GM19397 (cell line): Measurements from ENCODE around the gene OTULINL.

Source experiments
- ATAC-seq: cut with Tn5 transposase; IDR thresholded peaks from one replicate; pipeline ENCODE4 v1.9.1; 2021; ENCODE audit warnings: mild to moderate bottlenecking, moderate library complexity; ENCODE audit not compliant: unreplicated experiment

OTULINL gene

DNA sequence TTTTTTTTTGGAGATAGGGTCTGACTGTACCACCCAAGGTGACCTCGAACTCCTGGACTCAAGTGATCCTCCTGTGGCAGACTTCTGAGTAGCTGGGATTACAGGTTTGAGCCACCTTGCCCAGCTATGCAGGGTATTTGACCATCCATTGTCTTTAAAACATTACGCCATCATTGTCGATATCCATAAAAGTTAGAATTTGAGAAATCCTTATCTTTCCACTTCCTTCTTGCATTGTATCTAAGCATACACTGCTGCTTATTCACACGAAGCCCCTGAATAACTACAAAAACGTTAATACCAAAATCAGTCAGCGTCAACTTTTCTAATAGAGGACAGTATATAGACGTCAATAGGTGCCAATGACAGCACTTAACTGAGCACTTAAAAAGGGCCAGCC lies 5.4 kb upstream of the OTULINL start:
- ATAC-seq, result no peak

DNA sequence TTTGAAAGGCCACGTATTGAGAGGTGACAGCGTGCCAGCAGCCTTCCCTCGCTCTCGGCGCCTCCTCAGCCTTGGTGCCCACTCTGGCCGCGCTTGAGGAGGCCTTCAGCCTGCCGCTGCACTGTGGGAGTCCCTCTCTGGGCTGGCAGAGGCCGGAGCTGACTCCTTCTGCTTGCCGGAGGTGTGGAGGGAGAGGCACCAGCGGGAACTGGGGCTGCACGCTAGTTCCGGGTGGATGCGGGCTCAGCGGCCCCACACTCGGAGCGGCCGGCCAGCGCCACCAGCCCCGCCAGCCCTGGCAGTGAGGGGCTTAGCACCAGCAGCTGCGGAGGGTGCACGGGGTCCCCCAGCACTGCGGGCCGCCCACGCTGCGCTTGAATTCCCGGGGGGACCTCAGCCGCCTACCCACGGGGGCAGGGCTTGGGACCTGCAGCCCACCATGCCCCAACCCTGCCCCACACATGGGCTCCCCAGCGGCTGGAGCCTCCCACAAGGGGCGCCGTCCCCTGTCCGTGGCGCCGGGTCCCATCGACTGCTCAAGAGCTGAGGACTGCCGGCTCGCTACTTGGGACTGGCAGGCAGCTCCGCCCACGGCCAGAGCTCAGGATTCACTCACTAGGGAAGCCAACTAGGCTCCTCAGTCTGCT lies 4.4 kb upstream of the OTULINL start:
- no peak for ATAC-seq

DNA sequence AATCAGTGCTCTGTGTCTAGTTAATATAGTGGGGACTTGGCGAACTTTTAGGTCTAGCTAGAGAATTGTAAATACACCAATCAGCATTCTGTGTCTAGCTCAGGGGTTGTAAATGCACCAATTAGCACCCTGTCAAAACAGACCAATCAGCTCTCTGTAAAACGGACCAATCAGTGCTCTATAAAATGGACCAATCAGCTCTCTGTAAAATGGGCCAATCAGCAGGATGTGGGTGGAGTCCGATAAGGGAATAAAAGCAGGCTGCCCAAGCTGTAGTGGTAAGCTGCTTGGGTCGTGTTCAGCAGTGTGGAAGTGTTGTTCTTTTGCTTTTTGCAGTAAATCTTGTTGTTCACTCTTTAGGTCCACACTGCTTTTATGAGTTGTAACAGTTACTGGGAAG lies 3.6 kb upstream of the OTULINL start:
- ATAC-seq, result no peak

DNA sequence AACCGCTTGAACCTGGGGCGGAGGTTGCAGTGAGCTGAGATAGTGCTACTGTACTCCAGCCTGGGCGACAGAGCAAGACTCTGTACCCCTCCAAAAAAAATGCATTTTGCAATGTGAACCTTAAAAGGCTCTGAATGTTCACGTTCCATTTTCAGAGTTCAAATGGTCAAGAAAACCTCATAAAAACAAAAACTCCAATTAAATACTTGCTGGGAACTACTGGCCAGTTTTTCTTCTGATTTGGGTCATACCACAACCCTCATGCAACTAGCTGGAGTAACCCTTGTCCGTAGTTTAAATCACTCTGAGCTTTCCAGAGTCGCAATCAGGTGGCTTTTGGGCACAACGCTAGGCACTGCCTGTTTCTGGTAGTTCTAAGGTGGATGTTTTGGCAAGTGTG lies 2.3 kb upstream of the OTULINL start:
- no peak for ATAC-seq

DNA sequence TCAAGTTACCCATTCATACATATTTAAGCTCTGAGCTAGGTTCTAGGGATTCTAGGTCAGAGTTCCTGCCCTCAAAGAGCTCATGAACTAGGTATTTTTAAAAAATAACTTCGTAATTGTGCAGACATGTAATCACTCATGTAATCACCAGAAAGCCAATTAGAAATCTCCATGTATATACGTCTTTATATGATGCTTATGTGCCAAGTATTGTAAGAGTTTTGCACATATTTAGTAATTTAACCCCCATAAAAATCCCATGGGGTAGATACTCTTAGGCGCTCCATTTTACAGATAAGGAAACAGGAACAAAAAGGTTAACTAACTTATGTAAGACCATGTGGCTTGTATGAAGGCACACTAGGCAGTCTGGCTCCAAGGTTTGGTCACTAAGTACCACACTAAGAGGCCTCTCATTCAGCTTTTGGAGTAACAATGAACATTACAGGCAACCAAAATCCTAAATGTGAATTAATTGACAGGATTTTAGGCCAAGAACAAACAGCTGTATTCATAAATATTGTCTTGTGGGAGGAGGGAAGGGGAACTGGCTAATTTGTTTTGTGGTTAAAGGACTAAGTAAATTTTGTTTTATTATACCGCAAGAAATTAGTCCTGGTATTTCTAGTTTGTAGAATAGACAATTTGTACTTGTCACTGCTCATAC lies 1.7 kb upstream of the OTULINL start:
- ATAC-seq, result no peak

DNA sequence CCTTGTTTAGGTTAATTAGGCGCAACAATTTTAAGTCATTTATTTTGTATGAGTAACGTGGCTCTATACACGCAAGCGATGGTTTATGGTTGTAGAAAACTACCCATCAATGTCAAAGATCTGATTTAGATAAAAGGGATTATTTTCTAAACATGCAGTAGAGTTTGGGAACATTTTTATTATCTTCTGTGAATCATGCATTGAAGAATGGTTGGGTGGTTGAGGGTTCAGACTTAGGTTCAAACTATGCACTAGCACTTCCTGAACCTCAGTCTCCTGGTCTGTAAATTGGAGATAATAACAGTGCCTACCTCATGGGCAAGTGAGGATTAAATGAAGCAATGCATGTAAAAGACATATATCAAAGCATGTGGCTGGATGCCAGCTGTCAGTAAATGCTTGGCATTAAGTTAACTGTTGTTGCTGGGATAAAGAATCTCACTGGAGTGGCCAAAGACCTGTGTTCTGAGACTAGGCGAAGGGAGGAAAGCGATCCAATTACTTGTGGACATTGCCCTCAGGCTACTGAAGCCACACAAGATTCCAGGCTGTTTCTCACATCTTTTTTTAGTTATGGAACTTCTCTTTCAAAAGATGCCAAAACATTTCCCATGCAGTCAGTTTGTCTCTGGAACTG lies 1.1 kb upstream of the OTULINL start:
- no peak for ATAC-seq

DNA sequence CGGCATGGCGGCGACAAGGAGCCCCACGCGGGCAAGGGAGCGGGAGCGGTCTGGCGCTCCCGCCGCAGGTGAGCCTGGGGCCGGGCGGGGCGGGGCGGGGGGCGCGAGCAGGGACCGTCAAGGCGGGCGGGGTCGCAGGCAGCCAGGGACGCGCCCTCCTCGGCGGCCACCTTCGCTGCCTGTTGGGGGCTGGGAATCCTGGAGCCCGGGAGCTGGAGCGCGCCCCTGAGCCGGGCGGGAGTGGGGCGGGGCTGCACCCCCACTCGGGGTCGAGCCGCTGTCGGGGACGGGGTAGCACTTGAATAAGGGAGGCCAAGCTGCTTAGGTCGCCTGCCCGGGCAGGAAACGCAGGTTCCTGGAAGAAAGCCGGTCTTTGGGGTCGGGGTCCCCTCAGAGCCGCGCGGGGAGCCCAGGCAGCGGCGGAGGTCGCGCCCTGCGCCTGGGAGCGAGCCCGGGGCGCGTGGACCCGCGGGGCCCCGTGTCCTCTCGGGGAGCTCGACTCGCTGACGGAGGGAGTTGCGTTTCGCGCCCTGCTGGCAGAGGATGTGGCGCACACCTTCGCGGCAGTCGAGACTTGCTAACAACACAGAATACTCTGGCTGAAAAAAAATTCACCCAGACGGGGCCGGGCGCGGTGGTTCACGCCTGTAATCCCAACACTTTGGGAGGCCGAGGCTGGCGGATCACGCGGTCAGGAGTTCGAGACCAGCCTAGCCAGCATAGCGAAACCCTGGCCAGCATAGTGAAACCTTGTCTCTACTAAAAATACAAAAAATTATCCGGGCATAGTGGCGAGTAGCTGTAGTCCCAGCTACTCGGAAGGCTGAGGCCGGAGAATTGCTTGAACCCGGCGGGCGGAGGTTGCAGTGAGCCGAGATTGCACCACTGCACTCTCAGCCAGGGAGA lies 552 bp downstream of the OTULINL start:
- peak; percentile 60 for ATAC-seq

DNA sequence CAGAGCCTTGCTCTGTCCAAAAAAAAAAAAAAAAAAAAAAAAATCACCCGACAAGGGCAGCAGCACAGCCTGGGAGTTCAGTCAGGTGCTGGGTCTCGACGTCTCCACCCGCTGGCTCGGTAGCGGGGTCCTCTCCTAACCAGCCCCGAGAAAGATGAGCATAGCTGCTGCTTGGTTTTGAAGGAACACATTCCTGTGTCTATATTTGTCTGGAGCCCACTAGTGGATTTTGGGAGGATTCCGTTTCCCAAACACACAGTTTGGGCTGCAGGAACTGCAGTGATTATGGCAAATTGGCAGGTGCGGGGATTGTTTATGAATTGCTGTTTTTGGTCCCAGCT lies 1.2 kb downstream of the OTULINL start:
- no peak for ATAC-seq

DNA sequence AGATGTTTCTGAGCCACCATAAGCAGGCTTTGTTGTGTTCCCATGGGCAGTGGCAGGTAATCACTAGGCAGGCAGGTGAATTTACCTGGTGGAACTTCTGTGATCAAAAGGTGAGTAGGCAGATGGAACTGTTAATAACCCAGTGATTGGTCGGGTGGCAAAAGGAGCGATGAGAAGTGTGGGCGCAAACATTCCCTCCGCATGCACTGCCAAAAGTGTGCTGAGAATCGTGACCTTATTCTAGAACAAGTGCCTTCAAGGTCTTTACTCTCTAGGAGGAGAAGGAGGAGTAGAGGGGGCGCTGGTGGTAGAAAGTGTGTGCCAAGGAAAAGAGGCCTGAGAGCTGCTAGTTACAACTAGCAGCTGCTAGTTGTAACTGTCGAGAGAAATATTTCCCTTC lies 3.3 kb downstream of the OTULINL start:
- ATAC-seq, result no peak

DNA sequence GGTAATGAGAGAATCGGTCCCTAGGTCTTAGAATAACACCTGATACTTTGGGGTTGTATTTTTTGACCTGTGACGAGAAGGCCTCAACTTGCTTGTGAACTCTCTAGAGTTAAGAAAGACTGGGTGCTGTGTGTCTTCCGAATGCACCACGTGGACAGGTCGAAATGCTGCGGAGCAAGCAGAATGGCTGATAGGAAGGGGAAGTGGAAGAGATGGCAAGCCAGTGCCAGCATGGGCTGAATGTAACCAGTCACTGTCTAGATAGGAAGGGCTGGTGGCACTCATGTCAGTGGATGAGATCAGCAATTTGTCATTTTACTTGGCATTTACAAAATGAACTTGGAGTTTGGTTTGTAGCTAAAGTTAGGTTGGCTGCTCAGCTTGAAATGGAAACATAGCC lies 5.6 kb downstream of the OTULINL start:
- ATAC-seq, result no peak

DNA sequence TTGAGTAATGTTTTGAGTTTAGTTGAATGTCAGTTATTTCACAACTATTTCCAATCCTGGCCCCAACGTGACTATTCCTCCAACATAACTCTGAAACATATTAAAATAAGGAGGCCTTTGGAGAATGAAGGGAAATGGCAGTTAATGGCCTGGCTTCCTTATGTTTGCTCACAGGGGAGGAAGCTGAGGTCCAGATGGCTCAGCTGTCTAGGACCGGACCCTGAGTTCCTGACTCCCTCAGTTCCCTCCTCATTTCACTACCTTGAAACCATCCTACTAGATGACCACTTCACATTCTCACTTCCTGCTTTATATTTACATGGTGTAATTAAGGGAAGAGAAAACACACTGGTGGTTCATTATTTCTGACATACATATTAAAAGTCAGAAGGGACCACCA lies 6.6 kb downstream of the OTULINL start:
- no peak for ATAC-seq

DNA sequence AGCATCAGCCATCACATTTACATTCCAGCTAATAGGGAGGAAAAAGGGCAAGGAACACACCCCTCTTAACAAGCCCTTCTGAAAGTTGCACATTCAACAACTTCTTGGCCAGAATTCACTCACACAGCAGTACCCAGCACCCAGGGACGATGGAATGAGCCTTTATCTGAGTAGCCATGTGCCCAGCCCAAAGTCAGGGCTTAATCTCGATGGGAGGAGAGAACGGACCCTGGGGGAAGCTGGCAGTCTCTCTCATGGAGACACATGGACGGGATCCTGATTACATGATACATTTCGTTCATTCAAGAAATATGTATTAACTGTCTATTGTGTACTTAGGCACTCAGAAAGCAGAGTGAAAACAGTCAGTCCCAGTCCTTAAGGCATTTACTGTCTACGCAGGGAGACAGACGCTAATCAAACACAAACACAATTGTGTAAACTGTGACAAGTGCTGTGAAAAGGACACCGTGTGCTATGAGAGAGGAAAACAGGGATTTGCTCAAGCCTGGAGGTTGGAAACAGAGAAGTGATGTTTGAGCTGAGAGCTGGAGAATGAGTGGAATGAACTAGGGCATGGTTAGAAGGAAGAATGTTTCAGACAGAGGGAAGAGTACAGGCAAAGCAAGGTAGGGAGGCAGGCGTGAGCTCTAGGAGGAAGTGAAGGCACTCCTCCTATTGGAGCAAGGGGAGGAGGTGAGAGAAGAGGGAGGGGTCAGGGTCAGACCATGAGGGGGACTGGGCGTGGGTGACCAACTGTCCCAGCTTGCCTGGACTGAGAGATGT lies 7.4 kb downstream of the OTULINL start:
- no peak for ATAC-seq

DNA sequence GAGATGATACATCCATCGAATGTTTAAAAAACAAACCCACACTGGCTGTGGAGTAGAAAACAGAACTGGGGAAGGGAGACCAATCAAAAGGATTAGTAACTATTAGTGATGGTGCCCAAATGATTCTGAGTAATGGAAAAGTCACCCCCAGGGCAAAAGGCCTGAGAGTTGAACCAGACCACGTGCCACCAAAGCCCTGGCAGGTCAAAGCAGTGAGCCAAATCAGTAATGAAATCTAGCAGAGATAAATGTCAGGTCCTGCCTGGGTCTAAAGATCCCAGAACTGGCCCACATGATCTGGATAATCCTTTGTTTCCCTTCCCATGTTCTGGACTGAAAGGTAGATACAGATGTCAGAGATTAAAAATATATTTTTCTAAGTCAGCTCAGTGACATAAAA lies 9.4 kb downstream of the OTULINL start:
- no peak for ATAC-seq

DNA sequence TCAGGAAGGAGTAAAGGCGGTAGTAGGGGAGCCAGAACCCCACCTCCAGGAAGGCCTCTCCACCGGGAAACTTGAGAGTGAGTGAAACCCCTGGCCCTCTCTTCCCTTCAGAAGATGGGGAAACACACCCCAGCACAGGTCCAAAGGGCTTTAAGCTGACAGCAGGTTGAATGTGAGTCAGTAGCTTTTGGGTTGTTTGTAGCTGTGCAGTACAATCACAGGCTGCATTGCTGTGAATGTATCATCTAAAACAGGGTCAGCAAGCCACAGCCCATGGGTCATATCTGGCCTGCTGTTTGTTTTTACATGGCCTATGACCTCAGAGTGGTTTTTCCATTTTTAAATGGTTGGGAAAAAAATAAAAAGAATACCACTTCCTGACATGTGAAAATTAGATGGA lies 10.0 kb downstream of the OTULINL start:
- no peak for ATAC-seq

DNA sequence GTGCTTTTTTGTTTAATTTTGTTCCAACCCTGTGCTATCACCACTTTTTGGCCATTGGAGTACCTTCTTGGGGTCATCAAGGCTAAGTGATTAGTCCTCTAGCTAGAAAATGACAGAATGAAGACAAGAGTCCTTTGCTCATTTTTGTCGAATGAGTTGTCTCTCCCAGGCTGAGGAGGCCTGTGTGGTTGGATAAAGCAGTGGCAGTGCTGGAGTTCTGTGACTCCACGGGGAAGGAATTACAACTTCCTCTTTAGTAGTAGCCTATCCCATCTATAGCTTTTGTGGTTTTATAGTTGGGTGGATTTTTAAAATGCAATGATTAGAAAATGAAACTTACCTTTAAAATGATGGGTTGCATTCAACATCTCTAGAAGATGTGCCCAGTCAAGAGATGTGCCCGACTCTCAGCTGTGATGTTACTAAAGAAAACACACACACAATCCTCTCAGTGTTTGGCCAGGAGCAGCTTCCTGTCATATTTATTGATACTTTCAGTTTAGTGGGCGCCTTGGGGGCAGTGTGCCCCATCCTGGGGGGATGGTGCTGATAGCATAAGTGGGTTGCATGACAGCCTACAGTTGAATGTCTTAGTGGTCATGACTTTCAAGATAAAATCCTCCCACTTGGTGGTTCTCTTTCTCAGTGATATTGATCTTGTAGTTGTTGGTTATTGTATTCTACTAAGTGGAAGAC lies 11.9 kb downstream of the OTULINL start:
- no peak for ATAC-seq

DNA sequence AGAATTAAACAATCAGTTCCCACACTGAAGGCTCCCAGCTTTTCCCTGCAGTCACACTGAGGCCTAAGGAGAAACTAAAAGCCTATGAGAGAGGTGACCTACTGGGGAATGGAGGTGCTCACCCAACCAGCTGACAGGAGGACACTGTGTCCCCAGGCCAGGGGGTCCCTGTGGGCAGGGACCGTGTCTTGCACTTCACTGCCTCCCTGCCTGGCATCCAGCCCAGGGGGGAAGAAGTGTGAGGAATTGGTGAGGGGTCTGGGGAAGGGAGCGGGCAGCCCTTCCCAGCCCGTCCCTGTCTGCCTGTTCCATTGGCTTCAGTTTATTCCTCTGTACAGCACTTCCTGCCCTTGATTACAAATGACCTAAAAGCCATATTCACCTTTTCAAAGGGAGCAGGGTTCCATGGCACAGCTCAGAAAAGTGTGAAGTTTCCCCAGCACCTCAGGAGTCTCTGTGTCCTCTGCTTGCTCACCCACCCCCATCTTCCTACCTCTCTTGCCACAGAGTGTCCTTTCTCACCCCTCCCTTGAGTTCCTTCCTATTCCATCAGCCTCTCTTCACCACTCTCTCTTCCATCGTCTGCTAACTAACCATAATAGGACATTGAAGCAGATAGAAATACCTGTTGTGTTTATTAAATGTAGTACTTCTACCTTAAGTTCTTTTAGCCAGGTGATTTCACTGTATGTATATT lies 12.9 kb downstream of the OTULINL start:
- no peak for ATAC-seq

DNA sequence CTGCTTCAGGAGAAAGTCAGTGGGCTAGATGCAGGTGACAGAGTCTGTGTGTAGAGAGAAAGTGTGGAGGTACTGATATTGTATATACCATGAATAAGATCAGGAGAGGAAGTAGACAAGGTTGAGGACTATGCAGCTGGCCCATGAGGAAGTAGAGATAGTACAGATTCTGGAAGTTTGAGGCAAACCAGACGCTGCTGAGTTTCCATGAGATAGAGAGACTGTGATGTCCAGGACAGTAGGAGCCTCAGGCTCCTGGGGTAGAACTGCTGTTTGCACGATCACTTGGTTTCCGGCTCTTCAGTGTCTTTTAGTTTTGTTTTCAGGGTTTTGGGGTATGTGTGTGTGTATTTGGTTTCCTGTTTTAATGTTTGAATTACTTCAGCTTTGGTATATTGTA lies 13.6 kb downstream of the OTULINL start:
- ATAC-seq, result peak; percentile 79

DNA sequence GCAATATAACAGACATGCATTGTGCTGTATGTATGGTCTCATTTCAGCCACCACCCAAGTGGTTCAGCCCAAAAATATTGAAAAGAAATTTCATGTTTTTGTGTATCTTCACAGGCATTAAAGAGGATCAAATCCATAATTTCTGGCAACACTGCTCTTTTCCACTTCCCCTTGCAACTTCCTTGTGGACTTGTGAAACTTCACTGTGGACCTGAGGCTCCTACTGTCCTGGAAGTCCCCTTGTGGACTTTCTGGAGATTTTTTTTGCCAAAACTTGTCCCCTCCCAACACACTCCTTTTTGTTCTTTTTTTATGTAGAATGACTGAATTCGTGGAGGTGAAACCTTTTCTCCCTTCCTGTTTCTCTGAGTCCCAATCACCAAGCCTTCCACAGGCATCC lies 14.3 kb downstream of the OTULINL start:
- ATAC-seq, result no peak

DNA sequence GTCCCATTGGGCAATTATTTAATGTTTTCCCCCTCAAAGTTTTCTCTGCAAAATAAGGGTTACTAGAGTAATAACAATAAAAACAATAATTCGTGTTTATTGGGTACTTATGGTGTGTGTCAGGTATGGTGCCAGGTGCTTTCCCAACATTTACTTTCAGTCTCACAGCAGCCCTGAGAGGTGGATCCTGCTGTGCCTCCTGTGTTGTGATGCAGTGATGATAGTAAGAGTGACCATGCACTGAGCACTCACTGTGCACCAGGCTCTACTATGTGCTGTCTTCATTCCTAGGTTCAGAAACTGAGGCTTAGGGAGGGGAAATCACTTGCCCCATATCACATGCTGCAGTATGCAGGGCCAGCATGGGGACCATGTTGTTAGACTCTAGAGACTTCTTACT lies 15.5 kb downstream of the OTULINL start:
- no peak for ATAC-seq

DNA sequence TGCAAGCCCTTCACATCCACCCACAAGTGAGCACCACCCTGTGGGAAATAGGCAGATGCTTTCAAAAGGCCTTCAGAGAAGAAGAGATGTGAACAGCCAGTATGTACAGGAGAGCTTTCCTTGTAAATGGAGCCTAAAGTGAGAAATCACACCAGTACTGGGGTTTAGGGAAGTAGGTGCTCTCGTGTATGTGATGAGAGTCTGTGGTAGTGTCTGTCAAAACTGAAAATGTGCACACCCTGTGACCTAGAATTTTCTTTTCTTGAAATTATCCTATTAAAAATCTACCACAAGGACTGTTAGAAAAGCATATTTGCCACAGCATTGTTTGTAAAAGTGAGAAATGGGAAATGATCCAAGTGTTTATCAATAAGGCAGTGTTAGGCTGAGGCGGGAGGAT lies 16.6 kb downstream of the OTULINL start:
- ATAC-seq, result no peak
